Skeletal muscle tissue (tissue), 5 donors: Measurements from ENCODE around the gene RNF20. TPM values are rescaled to one million over a fixed set of nuclear protein-coding genes. Genes with fewer than 3 reads are reported as not detected.

Experiments
- H3K27ac ChIP-seq: one replicate; pipeline ENCODE4 v1.7.0; 2013; ENCODE audit warnings: mild to moderate bottlenecking, low read depth, low read length, inconsistent platforms
- H3K27me3 ChIP-seq, 3 donors: one replicate each; pipeline ENCODE4 v1.7.0; 2013; ENCODE audit warnings: low read length in 3 of 3; ENCODE audit not compliant: control insufficient read depth in 3 of 3, insufficient read depth in 3 of 3
- H3K36me3 ChIP-seq, 3 donors: one replicate each; pipeline ENCODE4 v1.7.0; 2013; ENCODE audit warnings: low read length in 3 of 3; ENCODE audit not compliant: control insufficient read depth in 3 of 3, insufficient read depth in 3 of 3
- H3K4me1 ChIP-seq, 3 donors: one replicate each; pipeline ENCODE4 v1.7.0; 2013; ENCODE audit warnings: low read length in 3 of 3, mild to moderate bottlenecking in 3 of 3; ENCODE audit not compliant: control insufficient read depth in 3 of 3, insufficient read depth in 3 of 3
- H3K4me3 ChIP-seq, 3 donors: one replicate each; pipeline ENCODE4 v1.7.0; 2013; ENCODE audit warnings: low read length in 3 of 3
- H3K9ac ChIP-seq, 3 donors: one replicate each; pipeline ENCODE4 v1.7.0; 2013; ENCODE audit warnings: low read length in 3 of 3, mild to moderate bottlenecking in 3 of 3, moderate library complexity in 2 of 3, low read depth in 1 of 3
- H3K9me3 ChIP-seq, 3 donors: one replicate each; pipeline ENCODE4 v1.7.0; 2013; ENCODE audit warnings: low read length in 3 of 3; ENCODE audit not compliant: control insufficient read depth in 3 of 3
- small RNA-seq: library from RNA; depleted of rRNA; stranded (forward); fragments of <200 nt; gene quantifications from one replicate; pipeline ENCODE3, GENCODE V24; 2014
- total RNA-seq: library from RNA; depleted of rRNA; stranded (reverse); fragments of >200 nt; gene quantifications from one replicate; pipeline ENCODE4 v1.2.3, GENCODE V29; 2014
- donor health status: Osteomylitis.

Gene RNF20
- total RNA-seq, 1 donor from 2014 or later, result 24.5 TPM

DNA sequence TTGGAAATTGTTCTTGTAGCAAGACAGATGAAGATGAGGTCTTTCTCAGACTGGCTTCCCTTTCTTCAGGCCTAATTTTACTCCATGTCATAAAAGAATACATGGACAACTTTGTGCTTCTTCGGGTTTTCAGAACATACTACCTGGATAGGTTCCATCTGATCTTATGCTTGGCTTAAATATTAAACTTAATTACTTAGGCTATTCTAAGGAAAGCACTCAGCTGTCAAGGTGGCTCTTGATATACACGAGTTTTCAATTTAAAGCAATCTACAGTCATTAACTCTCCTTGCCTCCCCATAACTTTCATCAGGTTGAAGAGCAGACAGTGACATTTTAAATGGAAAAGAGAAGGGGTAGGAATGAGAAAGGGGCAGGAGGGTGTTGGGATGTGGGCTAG lies 70.6 kb downstream of the RNF20 start:
- no peaks in the 10 kb centered on the region for H3K4me1 ChIP-seq
- H3K27me3 ChIP-seq, result peaks cover 3 to 9% (median 7%) of the 10 kb centered on the region in 3 donors
- H3K9ac ChIP-seq, result no peak overlapping the region
- H3K9me3 ChIP-seq, result no peaks in the 10 kb centered on the region
- no peaks in the 10 kb centered on the region for H3K36me3 ChIP-seq
- H3K27ac ChIP-seq, result no peak overlapping the region
- no peak overlapping the region for H3K4me3 ChIP-seq

DNA sequence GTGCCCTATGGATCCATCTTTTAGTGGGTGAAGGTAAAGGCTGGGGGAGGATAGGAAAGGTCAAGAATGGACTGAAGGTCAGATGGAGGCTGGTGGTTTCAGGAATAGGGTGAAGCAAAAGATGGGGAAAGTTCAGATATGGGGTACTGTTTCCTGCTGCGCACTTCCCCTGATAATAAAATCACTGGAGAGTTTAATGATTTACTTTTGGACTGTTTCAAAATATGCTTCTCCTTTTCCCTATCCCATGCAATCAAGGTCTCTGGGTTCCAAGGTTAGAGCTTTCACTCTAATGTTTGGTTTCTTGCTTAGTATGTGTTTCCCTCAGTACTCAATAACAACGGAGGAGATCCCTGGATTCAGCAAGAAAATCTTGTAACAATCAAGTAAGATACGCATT lies 71.9 kb downstream of the RNF20 start:
- peaks cover 3 to 9% (median 7%) of the 10 kb centered on the region in 3 donors for H3K27me3 ChIP-seq
- H3K9ac ChIP-seq, result no peak overlapping the region
- no peaks in the 10 kb centered on the region for H3K36me3 ChIP-seq
- no peak overlapping the region for H3K27ac ChIP-seq
- no peaks in the 10 kb centered on the region for H3K4me1 ChIP-seq
- no peak overlapping the region for H3K4me3 ChIP-seq
- H3K9me3 ChIP-seq, result no peaks in the 10 kb centered on the region

Small RNA genes within 50 kb of the gene (small RNA-seq; reads per million reads assigned to genes)
- gene AL353621.1, result not detected

Other genes with a start within 250 kb of the RNF20 start
- gene BAAT, start 148.8 kb upstream of the RNF20 start, total RNA-seq, result 0.52 TPM
- 17.2 TPM for gene MRPL50, start 135.2 kb upstream of the RNF20 start, total RNA-seq
- gene ZNF189, start 135.0 kb upstream of the RNF20 start, total RNA-seq, result 28.7 TPM
- gene ALDOB, start 98.1 kb upstream of the RNF20 start, total RNA-seq, result not detected
- gene PPP3R2, start 61.1 kb downstream of the RNF20 start, total RNA-seq, result not detected
- gene GRIN3A, start 204.8 kb downstream of the RNF20 start, total RNA-seq, result 0.52 TPM